ENCODE data around the gene THAP4.

The THAP4 gene

GRCh38 chr2:241637795-241638660, 1.1 kb upstream of the THAP4 start:
- FAIRE-seq = no peak

DNA sequence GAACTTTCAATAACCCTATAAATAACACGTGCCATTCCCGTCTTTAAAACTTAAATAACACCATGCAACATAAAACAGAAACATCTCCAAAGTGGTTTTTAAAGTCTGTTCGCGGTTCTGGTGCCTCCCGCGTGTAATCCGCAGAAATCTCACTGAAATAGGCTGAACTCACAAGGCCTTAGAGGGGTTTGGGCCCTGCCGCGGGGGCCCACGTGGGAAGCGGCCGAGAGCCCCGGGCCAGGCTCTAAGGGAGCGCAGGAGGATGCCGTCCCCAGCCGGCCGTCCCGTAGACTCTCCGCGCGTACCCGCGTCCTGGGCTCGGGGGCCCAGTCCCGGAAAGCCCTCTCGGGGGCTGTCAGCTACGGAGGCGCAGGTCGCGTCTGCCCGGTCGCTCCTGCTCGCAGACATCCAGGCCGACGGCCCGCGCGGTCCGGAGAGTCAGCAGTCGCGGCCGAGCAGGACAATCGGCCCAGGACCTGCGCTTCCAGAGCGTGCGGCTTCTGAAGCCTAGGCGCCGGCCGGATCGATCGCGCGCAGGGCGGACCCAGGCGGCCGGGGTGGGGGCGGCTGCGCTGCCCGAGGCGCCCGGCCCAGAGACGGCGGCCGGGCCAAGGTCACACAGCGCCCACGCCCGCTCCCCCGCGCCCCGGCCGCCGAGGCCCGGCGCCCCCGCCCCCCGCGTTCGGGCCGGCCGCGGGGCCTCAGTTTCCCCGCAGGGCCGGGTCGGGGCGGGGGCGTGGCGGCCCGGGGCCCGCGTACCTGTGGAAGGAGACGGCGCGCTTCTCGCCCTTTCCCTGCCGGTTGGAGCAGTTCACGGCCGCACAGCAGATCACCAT, 558 bp downstream of the THAP4 start:
- FAIRE-seq = no peak

DNA sequence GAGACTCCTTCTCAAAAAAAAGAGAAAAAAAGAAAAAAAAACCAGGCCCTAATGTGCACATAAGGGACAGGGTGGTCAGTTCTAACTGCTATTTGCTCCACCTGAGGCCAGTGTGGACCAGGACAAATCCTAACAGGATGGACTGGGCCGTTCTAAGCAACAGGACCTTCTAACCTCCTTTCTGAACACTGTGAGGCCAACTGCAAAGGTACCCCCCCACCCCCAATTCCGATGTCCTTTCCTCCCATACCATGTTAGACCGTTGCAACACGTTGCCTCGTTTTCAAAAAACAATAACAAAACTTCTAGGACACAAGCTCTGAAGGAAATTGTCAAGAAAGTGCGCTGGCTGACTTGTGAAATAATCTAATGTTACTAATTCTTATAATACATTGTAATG, 1.2 kb downstream of the THAP4 start:
- no peak for FAIRE-seq

DNA sequence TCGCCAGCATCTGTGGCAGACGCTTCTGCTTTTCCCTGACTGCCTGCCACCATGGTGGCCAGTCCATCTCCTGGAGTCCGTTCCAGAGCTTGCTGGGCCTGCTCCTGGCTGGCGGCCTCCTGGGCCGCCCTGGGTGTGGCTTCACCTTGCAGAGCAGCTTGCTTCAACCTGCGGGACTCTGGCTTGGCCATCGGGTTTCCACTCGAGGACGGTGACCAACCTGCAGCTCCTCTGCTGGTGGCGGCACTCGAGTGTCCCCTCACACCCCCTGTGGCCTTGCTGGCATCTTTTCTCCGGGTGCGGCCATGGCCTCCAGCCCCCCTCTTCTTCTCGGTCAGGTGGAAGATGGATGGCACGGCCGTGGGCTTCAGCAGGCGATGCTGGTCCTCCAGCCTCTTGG, 3.4 kb downstream of the THAP4 start:
- no peak for FAIRE-seq

GRCh38 chr2:241632478-241633325, 4.3 kb downstream of the THAP4 start:
- FAIRE-seq = no peak

DNA sequence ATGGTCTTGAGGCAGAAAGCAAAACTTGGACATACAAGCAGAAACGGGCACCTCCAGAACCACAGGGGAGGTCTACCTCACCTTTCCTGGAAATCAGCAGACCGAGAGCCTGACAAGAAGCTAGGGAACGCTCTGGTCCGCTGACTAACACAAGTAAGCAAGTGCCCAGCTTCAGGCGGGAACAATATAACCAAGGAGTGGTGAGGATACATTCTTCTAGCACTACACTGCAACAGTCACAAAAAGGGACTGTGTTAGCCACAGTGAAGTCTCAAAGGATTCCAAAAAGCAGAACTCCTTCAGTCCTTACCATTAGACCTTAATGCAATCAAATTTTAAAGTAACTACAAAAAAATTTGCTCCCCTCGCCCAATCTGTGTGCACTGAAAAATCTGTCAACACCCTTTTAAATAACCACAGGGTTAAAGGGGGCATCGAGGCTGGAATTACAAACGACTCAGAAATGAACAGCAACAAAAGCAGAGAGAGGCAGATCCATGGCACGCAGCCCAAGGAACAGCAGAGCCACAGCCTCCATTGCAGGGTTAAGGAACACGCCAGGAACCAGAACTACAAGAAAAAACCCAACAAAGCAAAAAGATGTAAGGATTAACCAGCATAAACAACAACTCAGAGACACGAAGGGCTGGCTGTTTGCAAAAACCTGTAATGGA, 7.1 kb downstream of the THAP4 start:
- no peak for FAIRE-seq

DNA sequence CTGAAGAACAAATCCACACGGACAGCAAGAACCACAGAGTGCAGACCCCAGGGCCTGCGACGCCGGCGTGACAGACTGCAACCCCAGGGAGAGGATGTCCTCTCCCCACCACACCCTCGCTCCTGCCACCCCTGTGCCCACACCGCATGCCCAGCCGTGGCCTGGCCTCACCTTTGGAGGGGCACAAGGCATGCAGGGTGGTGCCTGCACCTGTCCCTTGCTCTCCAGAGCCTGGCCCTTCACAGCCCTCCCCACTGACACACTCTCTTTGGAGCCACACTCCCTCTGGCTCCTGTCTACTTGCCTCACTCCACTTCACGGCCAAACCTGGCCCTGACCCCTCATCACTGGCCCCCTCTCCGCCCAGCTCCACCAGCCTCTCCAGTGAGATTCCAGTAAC, 9.3 kb downstream of the THAP4 start:
- no peak for FAIRE-seq

DNA sequence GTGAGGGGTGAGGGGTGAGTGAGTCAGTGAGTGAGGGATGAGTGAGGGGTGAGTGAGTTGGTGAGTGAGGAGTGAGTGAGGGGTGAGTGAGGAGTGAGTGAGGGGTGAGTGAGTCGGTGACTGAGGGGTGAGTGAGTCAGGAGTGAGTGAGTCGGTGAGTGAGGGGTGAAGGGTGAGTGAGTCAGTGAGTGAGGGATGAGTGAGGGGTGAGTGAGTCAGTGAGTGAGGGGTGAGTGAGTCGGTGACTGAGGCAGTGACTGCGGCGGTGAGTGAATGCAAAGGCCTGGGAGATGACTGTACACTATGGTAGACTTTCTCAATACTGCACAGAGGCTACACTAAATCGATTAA, 16.6 kb downstream of the THAP4 start:
- FAIRE-seq = no peak

GRCh38 chr2:241619597-241620418, 17.1 kb downstream of the THAP4 start:
- no peak for FAIRE-seq

DNA sequence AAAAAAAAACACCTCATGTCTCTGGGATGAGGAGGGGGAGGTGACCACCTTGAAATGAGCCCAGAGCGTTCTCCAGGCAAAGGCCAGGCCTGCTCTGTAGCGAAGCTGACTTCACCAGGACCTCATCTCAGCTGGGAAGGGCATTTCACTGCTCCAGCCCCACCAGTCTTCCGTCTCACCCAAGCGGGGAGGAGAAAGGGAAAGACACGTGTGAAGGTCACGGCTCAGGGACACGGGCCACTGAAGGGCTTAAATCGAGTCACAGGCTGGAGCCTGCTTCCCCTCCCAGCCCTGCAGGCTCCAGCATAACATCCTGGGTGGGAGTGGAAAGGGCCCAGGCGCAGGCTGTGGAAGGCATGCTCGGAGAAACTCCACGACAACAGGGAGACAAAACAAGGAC, 18.1 kb downstream of the THAP4 start:
- FAIRE-seq = no peak

DNA sequence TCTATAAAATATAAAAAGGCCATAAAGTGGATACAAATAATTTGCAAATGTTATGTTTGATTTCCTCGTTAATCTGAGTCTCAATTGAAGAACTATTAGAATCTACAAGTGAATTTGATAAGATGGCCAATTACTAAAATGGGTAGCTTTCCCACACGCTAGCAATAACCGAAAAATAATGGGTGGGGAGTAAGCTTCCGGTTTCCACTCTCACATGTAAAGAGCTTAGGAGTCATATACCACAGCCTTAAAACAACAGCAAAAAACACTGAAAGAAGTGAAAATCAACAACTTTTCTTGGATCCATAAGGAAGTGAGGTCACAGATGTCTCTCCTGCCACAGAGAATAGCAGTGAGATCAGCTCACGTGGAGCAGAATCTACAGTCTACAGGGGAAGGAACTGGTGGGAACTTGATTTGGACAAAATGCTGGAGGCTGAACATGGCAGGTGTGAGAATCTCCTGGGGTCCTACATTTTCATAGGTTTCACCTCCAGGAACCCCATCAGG, 18.6 kb downstream of the THAP4 start:
- FAIRE-seq = no peak

DNA sequence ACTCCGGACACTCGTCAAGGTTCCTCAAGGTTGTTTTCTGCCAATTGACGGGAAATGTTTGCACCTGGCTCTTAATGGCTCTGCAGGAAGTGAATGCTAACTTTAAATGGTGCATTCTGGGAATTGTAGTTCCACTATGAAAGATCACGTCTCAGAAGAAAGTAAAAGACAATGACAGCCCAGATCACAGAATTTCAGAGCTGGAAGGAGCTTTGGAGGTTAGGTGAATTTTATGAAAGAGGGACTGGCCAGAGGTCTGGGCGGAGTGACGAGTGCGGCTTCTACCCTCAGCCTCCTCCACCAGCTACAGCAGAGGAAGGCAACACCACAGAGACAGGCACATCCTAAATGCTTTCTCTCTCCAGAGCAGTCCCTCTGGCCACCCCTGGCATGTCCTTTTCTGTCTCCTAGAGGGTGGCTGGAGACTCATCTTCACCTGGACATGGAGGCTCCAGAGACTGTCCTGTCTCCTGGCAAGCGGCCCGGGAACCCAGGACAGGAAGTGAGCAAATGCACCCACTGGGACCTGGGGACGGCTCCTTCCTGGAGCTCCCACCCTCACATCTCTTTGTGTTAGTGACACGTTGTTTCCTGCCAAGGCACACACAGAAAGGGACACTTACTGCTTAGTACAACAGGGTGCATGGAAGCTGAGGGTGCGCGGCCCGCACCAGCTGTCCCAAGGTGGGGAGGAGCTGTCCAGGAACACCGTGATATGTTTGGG, 19.4 kb downstream of the THAP4 start:
- FAIRE-seq = no peak

DNA sequence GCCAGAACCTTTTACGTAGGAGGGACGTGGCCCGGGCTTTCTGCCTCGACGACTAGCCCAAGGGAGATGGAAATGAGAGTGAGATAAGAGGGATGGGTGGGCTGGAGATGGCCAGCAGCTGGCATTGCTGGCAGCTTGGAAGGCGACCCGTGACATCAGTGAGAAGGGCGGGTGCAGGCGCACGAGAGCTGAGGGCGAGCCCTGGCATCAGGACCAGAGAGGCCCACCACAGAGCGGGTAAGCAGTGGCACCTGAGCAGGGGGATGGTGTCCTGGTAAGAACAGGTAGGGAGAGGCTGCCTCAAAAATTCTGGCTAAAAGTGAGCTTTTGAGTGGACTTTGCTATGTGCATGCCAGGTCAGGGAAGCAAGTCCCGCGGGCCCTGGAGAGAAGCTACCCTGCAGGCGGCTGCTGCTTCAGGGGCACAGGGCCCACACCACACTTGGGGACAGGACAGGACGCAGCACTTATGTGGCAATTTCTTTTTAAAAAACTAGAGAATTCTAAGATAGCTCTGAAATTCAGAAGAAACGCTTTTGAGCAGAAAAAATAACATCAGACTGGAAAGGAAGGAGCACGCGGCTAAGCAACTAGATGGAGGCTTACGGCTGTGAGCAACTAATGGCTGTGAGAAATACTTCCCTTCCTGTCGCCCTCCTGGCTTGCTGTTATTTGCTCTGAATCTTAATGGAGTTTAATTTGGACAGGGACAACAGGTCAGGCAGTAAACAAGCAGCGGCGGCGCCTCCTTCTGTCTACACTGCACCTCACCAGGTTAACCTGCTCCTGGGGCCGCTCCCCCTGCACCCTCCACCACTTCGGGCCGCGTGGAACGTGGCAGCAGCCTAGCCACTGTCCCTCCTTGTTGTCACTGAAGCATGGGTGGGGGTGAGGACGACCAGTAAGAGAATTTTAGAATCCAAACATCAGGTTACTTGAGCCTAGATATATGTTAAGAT, 20.5 kb downstream of the THAP4 start:
- FAIRE-seq = no peak

- no peak for FAIRE-seq
Observed at GRCh38 chr2:241615522-241616052, 21.4 kb downstream of the THAP4 start.

- FAIRE-seq = no peak
Observed at GRCh38 chr2:241615041-241615440, 21.9 kb downstream of the THAP4 start.

DNA sequence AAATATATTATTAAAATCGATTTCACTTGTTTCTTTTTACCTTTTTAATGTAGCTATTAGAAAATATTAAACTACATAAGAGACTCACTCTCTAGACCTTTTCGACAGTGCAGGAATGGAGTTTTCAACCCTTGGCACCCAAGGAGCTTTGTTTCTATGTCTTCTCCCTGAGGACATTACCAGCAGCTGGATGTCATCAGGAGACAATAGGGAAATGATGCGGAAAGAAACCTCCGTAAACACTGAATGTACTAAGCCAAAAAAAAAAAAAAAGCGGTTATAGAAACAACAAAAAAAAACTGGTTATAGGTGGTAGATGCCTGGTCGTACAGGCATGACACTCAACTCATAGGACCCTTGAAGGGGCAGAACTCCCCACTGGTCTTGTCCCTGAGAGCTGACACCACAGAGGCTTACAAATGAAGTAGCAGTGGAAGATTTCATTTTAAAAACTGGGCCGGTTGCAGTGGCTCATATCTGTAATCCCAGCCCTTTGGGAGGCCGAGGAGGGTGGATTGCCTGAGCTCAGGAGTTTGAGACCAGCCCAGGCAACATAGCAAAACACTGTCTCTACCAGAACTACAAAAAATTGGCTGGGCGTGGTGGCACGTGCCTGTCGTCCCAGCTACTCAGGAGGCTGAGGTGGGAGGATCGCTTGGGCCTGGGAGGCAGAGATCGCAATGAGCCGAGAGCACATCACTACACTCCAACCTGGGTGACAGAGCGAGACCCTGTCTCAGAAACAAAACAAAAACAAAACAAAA, 23.8 kb downstream of the THAP4 start:
- no peak for FAIRE-seq

- FAIRE-seq = no peak
Observed at GRCh38 chr2:241612156-241613016, 24.6 kb downstream of the THAP4 start.

- FAIRE-seq = no peak
Observed at GRCh38 chr2:241611062-241611461, 25.9 kb downstream of the THAP4 start.
